Left renal pelvis (tissue), 4 donors: ENCODE results near the gene ALOX12B. TPM values are rescaled to one million over a fixed set of nuclear protein-coding genes. Genes with fewer than 3 reads are reported as not detected.
"Not testable (repeated sequence)": the region's sequence is repeated elsewhere in the genome, so short reads cannot be mapped to it uniquely, and the experiment has no call there.

Experiments used
- DNase-seq, 4 donors: peaks; one replicate each; pipeline ENCODE4 v3.0.0-alpha.2; 2013; ENCODE audit warnings: low read depth in 4 of 4, low spot score in 3 of 4
- polyA plus RNA-seq, 4 donors: library from polyadenylated mRNA; unstranded; fragments of 120-200 nt; gene quantifications; one replicate each; pipeline ENCODE4 v1.2.1, GENCODE V29; 2013; ENCODE audit not compliant: insufficient read length in 4 of 4

The ALOX12B gene
- polyA plus RNA-seq, 4 donors = 0.54 to 1.1 (median 0.72) TPM; not detected in 1

DNA sequence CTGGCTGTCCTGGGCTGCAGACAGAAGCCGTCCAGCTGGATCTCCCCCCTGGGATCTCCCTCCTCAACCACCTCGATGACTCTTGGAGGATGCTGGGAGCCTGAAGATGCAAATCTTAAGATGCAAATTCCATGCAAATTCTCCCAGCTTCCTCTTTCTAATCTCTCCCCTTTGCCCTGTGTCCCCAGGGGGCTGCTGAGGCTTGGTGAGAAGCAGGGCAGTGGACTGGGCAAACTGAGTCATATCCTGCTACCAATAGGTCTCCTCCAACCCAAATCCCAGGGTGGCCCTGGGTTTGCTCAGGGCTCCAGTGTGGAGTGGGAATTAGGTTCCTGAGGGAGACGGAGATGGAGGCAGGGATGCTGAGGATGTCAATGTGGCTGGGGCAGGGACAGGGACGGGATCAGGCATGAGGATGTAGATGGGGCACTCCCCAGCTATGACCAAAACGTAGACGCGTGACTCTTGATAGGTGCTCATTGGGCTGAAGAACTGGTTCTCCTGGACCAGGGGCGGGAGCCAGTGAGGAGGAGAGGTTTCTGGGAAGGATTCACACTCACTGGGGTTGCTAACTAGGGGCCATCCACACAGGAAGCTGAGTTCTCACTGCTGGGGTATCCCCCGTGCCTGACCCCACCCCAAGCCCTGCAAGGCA is 3.6 kb upstream of the ALOX12B start:
- no peak for DNase-seq

DNA sequence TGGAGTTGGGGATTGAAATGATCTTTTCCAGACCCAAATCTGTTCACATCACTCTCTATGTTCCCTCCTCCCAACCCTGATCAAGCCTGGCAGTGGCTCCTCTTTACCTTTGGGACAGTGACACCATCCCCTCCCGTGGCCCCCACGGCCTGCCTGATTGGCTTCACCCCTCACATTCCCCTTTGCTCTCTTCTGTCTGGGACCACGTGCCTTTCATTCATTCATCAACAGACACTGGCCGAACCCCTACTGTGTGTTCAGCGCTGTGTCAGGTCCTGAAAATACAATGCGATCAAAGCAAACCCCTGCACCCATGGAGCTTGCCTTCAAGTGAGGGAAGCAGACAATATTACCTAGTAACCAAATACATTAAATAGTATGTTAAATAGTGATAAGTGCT is 2.2 kb upstream of the ALOX12B start:
- no peak for DNase-seq

DNA sequence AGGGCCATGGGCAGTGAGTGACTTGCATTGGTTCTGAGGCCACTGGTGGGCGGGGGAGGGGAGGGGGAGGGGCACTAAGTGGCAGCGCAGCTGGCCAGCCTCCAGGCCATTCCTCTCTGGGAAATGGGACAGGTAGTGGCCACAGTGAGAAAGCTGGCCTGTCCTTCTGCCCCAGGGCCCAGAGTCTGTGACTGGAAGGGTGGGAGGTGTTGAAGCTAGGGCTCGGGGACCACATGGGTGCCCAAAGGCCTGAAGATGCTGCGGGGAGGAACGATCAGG is 375 bp upstream of the ALOX12B start:
- DNase-seq = no peak

GRCh38 chr17:8084250-8084649 is 3.3 kb downstream of the ALOX12B start:
- no peak for DNase-seq

DNA sequence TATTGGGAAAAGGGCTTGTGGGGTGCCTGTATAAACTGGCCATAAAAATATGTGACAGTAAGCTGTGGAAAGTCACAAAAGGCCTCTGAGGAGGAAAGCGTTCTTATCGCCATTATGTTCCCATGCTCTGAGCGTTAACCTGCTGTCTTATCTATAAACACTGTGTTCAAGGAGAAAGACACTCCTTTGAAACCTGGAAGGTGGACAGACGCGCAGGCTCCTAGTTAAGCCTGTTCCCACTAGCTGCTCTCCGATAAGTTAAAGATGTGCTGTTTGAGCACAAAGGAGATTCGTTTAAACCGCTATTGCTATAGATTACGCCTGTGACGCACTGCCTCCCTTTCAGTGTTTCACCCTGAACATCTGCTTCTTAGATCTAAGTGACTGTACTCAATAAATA is 5.2 kb downstream of the ALOX12B start:
- DNase-seq = no peak

- no peak for DNase-seq
Observed at GRCh38 chr17:8081876-8082275, 5.6 kb downstream of the ALOX12B start.

DNA sequence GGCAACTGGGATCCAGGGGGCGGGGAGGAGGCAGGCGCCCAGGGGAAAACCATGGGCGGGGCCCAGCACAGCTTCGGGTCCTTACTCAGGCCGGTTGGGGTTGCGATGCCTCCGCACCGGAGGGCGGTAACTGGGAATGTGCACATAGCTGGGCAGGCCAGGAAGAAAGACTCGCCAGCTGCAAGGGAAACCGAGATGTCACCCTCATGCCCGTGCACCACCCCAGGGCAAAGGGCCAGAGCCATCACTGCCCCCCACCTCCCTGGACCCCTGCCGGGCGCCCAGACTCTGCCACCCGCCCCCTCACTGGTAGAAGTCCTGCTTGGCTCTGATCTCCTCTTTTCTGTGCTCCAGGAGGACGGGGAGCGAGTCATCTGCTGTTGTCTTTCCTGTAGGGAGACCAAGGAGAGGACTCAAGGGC is 6.7 kb downstream of the ALOX12B start:
- no peak for DNase-seq

GRCh38 chr17:8080208-8080798 is 7.2 kb downstream of the ALOX12B start:
- DNase-seq = no peak

DNA sequence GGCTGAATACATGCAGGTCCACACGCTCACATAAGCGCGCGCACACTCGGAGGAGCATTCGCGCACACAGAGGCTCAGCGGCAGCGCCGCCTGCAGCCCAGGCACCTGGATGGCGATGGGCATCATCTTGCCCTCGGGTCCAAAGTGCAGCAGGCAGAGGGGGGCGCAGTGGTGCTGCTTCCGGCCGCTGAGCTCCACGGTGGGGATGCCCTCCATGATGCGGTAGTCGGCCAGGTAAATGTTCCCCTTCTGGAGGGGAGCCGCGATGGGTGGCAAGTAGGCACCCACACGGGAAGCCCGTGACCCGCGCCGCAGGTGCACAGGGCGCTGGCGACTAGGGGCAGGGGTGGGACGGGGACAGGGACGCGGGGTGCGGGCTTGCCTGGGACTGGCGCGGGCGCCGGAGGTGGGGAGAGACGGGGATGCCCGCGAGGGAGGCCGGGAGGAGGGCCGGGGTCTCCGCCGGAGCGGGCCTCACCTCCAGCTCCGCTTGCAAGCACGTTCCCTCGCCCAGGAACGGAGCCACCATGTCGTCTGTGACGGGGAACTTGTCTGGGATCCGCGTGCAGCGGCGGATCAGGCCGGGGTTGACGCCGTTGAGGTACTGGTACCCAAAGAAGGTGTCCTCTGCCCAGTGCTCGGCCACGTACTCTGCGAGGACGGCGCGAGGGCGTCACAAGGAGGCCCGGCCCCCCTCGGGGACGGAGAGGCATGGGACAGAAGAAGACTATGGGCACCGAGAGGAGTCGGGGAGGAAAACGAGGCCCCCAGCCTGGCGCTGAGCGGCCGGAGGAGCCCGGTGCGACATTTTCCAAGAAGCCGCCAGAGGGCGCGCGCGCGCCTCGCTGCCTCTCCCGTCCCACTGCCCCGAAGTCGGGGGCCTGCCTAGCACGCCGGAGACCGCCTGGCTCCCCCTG is 8.0 kb downstream of the ALOX12B start:
- DNase-seq = peak in 1 of 4 donors; percentile 51

GRCh38 chr17:8077939-8078338 is 9.6 kb downstream of the ALOX12B start:
- not testable (repeated sequence) for DNase-seq

DNA sequence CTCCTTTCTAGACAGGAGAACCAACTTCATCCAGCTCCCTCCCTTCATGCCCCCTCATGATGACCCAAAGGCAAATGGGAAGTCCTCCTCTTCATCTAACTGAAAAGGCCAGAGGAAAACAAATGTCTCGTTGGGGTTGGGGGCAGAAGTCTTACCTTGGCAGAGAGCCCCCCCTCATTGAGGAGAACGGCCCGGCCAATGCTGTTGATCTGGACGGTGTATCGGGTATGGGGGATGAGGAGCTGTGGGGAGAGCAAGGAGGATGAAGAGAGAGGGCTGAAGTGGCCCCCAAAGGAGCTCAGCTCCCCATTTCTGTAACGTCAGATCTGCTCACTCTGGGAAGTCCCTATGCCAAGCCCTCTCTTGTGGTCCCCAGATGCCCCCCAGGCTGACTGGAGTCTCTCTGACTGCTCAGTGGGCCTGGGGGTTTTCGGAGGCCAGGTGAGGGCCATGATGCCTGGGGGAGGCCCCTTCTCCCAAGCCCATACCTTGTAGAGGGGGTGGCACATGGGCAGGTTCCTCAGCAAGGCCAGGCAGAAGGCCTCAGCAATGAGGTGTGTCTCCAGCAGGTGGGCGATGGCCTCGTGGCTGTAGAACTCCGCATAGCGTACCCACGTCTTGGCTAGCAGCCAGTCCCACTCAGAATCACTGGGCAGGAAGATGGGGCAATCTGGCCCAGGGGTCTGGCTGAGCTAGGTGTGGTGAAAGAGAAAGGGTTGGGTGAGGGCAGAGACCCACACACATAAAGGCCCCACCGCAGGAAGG is 10.8 kb downstream of the ALOX12B start:
- no peak for DNase-seq

DNA sequence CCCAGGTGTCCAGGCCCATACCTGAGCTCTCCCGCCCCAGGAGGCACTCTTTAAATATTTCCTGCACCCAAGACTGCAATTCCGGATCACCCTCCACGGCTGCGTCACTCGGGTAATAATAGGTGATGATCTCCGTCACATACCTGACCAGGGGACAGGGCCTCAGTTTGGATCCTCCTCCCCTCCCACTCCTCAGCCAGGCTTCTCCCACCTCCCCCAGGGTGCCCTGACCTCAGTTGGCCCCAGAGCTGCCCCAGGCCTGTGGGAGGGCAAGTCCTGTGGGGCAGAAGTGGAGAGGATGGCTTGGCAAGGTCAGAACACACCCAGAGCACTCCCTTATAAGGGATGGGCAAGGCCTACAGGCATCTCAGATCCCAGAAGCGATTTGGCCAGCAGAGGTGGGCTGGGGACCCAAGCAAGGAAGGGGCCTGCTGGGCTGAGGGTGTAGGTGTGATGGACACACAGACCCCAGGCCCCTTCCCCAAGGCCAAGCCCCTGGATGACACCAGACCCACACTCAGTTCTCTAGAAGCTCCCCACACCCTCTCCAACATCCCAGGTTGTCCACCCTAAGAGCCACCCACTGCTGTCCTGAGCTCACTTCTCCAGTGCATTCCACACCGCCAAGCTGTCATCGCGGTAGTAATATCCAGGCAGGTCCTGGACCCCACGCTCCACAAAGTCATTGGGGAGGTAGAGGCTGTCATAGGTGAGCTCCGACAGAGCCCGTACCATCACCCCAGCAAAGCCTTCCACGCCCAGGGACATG is 11.8 kb downstream of the ALOX12B start:
- DNase-seq = no peak

GRCh38 chr17:8075081-8075480 is 12.4 kb downstream of the ALOX12B start:
- DNase-seq = no peak

- no peak for DNase-seq
Observed at GRCh38 chr17:8074554-8074953, 13.0 kb downstream of the ALOX12B start.

- DNase-seq = no peak
Observed at GRCh38 chr17:8073627-8074484, 13.7 kb downstream of the ALOX12B start.

DNA sequence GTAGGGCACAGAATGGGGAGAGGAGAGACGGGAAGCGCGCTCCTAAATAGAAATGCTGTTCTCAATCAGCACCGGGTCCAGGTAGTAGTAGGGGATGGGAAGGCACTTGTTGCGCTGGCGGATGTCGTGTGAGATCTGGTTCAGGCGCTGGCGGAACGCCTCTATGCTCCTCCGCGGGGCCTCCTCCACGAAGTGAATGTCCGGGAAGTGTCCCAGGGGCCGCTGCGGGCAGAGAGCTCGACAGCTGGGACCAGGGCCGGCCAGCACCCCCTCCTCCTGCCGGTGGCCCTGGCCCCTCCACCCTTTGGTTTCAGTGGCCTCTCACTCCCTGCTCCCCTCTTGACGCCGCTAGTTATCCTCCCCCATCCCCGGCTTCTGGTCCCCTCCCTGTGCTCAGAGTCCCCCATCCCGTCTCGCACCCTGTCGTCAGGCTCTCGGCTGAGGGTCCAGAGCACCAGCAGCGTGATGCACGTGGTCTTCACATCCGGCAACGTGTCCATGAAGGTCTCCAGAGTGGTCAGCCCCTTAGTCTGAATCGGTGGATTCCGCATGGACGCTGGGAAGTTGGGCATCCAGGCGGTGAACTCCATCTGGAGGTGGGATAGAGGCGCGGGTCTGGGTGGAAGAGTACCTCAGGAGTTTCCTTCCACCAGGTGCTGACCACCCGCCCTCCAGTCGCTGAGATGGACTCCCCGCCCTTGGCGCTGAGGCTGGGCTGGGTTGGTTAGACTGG is 14.6 kb downstream of the ALOX12B start:
- no peak for DNase-seq

GRCh38 chr17:8072341-8072728 is 15.2 kb downstream of the ALOX12B start:
- DNase-seq = no peak

DNA sequence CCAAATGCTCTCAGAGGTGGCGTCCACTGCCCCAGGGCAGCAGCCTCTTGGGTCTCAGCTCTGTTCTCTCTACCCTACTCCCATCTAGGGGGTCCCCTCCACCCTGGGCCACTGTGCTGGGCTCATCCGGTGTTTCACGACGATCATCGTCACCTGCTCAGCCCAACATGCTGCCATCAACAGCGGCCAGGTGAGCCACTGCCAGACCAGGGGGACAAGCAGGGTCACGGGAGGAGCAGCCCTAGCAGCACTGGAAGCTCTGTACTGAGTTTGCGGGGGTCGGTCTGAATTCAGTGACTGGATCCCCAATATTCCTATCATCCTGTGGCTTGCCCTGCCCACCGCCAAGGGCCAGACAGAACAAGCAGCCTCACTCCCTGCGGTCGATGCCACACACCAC is 16.0 kb downstream of the ALOX12B start:
- DNase-seq = no peak

DNA sequence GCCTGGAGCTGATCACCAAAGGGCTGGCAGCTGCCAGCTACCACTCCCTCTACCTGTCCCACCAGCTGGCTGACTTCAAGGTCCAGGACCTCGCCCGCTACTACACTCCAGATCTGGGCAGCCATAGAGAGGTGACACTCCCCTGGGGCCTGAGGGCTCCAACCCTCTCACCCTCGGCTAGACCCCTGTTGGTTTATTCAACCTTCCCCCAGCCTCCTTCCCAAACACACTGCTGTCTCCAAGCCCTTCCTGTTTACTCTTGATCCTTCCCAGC is 18.0 kb downstream of the ALOX12B start:
- no peak for DNase-seq
